ENCODE results near the gene DCAF8.

The DCAF8 gene

DNA sequence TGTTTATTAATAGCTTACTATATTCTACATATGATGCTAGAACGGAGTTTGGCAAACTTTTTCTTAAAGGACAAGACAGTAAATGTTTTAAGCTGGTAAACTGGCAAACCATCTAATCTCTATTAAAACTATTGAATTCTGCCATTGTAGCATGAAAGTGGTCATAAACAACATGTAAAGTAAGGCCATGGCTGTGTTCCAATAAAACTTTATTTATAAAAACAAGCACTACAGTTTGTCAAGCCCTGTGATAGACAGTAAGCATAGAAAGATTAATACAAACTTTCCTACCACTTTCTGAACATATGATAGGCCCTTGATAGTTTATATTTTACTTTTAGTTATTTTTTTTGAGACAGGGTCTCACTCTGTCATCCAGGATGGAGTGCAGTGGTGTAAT, 34.8 kb downstream of the DCAF8 start:
- H3K36me3 ChIP-seq (ENCODE audit: control insufficient read depth, insufficient read depth, low read length): peaks cover 69% of the 10 kb centered on the region

DNA sequence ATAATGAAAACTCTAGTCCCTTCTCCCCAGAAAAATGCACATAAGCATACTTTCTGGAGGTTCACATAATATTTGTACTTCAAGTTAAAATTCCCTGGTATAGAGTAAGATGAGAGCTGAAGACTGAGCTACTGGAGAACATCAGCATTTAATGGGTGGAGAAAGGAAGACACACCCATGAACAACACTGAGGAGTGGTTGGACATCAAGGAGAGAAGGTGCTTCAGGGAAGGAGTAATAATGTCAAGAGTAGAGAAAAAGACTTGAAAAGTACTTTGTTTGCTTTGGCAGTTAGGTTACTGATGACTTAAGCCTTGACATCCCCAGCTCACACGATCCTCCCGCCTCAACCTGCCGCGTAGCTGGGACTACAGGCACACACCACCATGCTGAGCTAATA, 35.3 kb downstream of the DCAF8 start:
- H3K27ac ChIP-seq (ENCODE audit: insufficient read depth, low read depth, low read length, poor library complexity, severe bottlenecking): no peak overlapping the region
- peaks cover 72% of the 10 kb centered on the region for H3K36me3 ChIP-seq (ENCODE audit: control insufficient read depth, insufficient read depth, low read length)
- no peak overlapping the region for H3K4me3 ChIP-seq (ENCODE audit: insufficient read depth, low read depth, low read length)
- WGBS, 2 experiments: 90 to 97% methylated on average over 4 of the region's 4 CpGs
- no peaks in the 10 kb centered on the region for H3K4me1 ChIP-seq (ENCODE audit: control insufficient read depth, insufficient read depth, low read length)
- no peaks in the 10 kb centered on the region for H3K9me3 ChIP-seq (ENCODE audit: control insufficient read depth, low read length)
- no peaks in the 10 kb centered on the region for H3K27me3 ChIP-seq (ENCODE audit: control insufficient read depth, insufficient read depth, low read length, poor library complexity, severe bottlenecking)

More for the DNA sequence above, 34.8 kb downstream of the DCAF8 start:
- Histone ChIP-seq H3K4me3 (ENCODE audit: insufficient read depth, low read depth, low read length) (no peak overlapping the region), H3K27me3 (ENCODE audit: control insufficient read depth, insufficient read depth, low read length, poor library complexity, severe bottlenecking) (no peaks in the 10 kb centered on the region), H3K27ac (ENCODE audit: insufficient read depth, low read depth, low read length, poor library complexity, severe bottlenecking) (no peak overlapping the region), H3K9me3 (ENCODE audit: control insufficient read depth, low read length) (no peaks in the 10 kb centered on the region), H3K4me1 (ENCODE audit: control insufficient read depth, insufficient read depth, low read length) (no peaks in the 10 kb centered on the region)
- WGBS, 2 experiments: 100% methylated on average over 1 of the region's 1 CpG; no CpG with 5 or more reads in 1 of the 2 experiments

DNA sequence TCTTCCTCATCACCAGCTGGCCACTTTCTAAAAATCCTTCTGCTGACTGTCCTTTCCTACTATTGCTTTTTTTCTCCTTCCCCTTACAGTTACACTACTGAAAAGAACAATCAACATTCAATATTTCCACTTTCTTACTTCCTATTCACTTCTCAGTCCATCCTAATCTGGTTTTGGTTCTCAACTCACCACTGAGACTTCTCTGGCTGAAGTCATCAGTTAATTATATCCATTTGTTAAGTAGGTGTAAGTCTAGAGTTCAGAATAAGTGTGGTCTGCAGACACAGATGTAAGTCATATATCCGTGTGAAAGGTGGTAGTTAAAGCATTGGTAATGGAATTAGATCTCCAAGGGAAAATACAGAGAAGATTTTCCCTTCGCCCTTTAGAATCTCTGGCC, 35.7 kb downstream of the DCAF8 start:
- H3K36me3 ChIP-seq (ENCODE audit: control insufficient read depth, insufficient read depth, low read length): peaks cover 68% of the 10 kb centered on the region
- no peak overlapping the region for H3K4me3 ChIP-seq (ENCODE audit: insufficient read depth, low read depth, low read length)
- no peaks in the 10 kb centered on the region for H3K9me3 ChIP-seq (ENCODE audit: control insufficient read depth, low read length)
- H3K27ac ChIP-seq (ENCODE audit: insufficient read depth, low read depth, low read length, poor library complexity, severe bottlenecking): no peak overlapping the region
- 91 to 97% methylated on average over 2 of the region's 2 CpGs for WGBS, 2 experiments
- no peaks in the 10 kb centered on the region for H3K4me1 ChIP-seq (ENCODE audit: control insufficient read depth, insufficient read depth, low read length)
- no peaks in the 10 kb centered on the region for H3K27me3 ChIP-seq (ENCODE audit: control insufficient read depth, insufficient read depth, low read length, poor library complexity, severe bottlenecking)

DNA sequence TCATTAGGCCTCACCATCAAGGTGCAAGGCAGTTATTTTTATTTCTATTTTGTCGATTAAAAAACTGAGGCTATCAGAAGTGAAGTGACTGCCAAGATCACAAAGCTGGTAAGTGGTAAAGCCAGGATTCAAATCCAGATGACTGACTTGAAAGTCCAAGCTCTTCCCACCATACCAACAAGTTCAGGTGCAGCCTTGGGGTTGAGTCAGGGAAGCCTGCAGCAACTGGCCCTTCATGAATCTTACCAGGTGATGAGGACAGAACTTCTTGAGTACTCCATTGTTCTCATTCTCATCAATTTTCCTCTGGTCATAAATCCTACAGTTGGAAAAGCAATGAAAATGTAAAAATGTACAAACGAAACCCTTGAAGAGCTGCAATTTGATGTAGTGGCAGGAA, 37.0 kb downstream of the DCAF8 start:
- H3K4me3 ChIP-seq (ENCODE audit: insufficient read depth, low read depth, low read length): no peak overlapping the region
- H3K27ac ChIP-seq (ENCODE audit: insufficient read depth, low read depth, low read length, poor library complexity, severe bottlenecking): no peak overlapping the region
- H3K27me3 ChIP-seq (ENCODE audit: control insufficient read depth, insufficient read depth, low read length, poor library complexity, severe bottlenecking): no peaks in the 10 kb centered on the region
- no peaks in the 10 kb centered on the region for H3K9me3 ChIP-seq (ENCODE audit: control insufficient read depth, low read length)
- H3K4me1 ChIP-seq (ENCODE audit: control insufficient read depth, insufficient read depth, low read length): no peaks in the 10 kb centered on the region
- 89 to 100% methylated on average over 2 of the region's 2 CpGs for WGBS, 2 experiments
- peaks cover 62% of the 10 kb centered on the region for H3K36me3 ChIP-seq (ENCODE audit: control insufficient read depth, insufficient read depth, low read length)

DNA sequence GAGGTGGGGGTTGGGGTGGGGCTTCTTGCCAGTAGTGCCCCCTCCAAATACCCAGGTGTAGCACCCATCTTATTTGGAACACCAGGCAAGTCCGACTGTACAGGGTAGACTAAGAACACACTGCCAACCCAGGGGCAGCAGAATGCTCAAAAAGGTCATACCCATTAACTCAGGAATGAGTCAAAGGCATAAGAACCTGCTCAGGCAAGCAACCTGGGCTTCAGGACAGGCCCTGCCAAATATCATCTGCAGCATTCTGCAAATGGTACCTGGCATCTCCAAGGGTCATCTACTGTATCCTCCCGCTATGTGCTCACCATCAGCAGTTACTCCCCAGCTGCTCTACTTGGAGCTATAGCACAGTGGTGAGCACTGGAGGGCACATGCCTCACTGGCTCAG, 37.7 kb downstream of the DCAF8 start:
- Histone ChIP-seq H3K4me1 (ENCODE audit: control insufficient read depth, insufficient read depth, low read length) (no peaks in the 10 kb centered on the region), H3K27me3 (ENCODE audit: control insufficient read depth, insufficient read depth, low read length, poor library complexity, severe bottlenecking) (no peaks in the 10 kb centered on the region), H3K9me3 (ENCODE audit: control insufficient read depth, low read length) (no peaks in the 10 kb centered on the region), H3K27ac (ENCODE audit: insufficient read depth, low read depth, low read length, poor library complexity, severe bottlenecking) (no peak overlapping the region), H3K4me3 (ENCODE audit: insufficient read depth, low read depth, low read length) (no peak overlapping the region), H3K36me3 (ENCODE audit: control insufficient read depth, insufficient read depth, low read length) (peaks cover 59% of the 10 kb centered on the region)
- WGBS, 2 experiments: 96 to 97% methylated on average over 2 of the region's 2 CpGs

DNA sequence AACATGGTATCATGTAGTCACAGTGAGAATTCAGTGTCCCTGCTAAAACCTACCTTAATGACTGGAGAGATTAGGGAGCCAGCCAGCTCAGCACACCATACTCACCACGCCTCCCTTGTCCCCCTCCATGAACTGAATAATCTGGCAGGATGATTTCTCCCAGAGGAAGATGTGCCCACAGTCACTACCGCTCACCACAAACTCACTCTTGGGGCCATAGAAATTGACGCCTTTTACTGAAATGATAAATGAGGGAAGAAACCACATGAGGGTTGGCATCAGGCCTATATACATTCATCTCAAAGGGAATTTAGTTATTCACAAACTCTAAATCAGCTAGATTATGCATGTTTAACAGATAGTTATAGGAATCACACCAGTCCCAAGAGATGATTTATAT, 39.8 kb downstream of the DCAF8 start:
- Histone ChIP-seq H3K27ac (ENCODE audit: insufficient read depth, low read depth, low read length, poor library complexity, severe bottlenecking) (no peak overlapping the region), H3K4me3 (ENCODE audit: insufficient read depth, low read depth, low read length) (no peak overlapping the region), H3K36me3 (ENCODE audit: control insufficient read depth, insufficient read depth, low read length) (peaks cover 54% of the 10 kb centered on the region), H3K4me1 (ENCODE audit: control insufficient read depth, insufficient read depth, low read length) (no peaks in the 10 kb centered on the region), H3K27me3 (ENCODE audit: control insufficient read depth, insufficient read depth, low read length, poor library complexity, severe bottlenecking) (no peaks in the 10 kb centered on the region), H3K9me3 (ENCODE audit: control insufficient read depth, low read length) (no peaks in the 10 kb centered on the region)
- 95% methylated on average over 3 of the region's 3 CpGs for WGBS, 2 experiments

DNA sequence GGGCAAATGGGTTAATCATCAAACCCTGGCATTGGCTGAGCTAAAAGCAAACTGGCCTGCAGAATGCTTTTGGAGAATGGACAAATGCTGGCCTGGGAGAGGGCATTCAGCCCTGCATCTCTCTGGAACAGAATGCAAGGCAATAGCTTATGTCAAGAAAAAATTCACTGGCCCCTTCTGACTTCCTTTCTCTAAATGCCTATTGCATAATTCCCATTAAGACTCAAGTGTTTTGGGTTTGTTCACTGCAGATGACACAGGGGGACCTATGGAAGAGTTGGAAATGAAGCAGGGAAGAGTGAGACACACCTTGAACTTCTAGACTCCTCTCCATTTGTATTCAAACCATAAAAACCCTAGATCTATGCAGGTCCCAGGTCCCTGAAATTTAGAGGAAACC, 41.3 kb downstream of the DCAF8 start:
- no peak overlapping the region for H3K27ac ChIP-seq (ENCODE audit: insufficient read depth, low read depth, low read length, poor library complexity, severe bottlenecking)
- H3K27me3 ChIP-seq (ENCODE audit: control insufficient read depth, insufficient read depth, low read length, poor library complexity, severe bottlenecking): no peaks in the 10 kb centered on the region
- no peaks in the 10 kb centered on the region for H3K9me3 ChIP-seq (ENCODE audit: control insufficient read depth, low read length)
- peaks cover 59% of the 10 kb centered on the region for H3K36me3 ChIP-seq (ENCODE audit: control insufficient read depth, insufficient read depth, low read length)
- H3K4me3 ChIP-seq (ENCODE audit: insufficient read depth, low read depth, low read length): no peak overlapping the region
- no peaks in the 10 kb centered on the region for H3K4me1 ChIP-seq (ENCODE audit: control insufficient read depth, insufficient read depth, low read length)

DNA sequence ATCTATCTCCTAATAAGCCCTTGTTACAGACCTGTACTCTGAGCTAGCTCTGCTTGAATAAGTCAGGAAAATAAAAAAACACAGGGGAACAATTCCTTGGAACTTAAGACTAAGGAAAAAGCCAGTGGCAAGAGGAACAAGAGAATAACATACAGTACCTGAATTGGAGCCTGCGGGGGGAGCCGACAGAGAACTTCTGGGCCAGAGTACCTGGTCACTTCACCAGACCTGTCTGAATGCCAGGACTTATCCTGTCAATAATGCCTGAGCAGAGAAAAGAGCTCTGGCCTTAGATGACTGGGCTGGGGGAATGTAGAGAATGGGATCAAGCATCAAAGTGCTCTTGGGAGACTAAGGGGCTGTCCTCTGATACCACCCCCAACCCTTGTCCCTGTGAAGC, 42.0 kb downstream of the DCAF8 start:
- 82 to 93% methylated on average over 2 of the region's 2 CpGs for WGBS, 2 experiments
- Histone ChIP-seq H3K4me3 (ENCODE audit: insufficient read depth, low read depth, low read length) (no peak overlapping the region), H3K9me3 (ENCODE audit: control insufficient read depth, low read length) (no peaks in the 10 kb centered on the region), H3K27me3 (ENCODE audit: control insufficient read depth, insufficient read depth, low read length, poor library complexity, severe bottlenecking) (no peaks in the 10 kb centered on the region), H3K4me1 (ENCODE audit: control insufficient read depth, insufficient read depth, low read length) (no peaks in the 10 kb centered on the region), H3K36me3 (ENCODE audit: control insufficient read depth, insufficient read depth, low read length) (peaks cover 53% of the 10 kb centered on the region), H3K27ac (ENCODE audit: insufficient read depth, low read depth, low read length, poor library complexity, severe bottlenecking) (no peak overlapping the region)

DNA sequence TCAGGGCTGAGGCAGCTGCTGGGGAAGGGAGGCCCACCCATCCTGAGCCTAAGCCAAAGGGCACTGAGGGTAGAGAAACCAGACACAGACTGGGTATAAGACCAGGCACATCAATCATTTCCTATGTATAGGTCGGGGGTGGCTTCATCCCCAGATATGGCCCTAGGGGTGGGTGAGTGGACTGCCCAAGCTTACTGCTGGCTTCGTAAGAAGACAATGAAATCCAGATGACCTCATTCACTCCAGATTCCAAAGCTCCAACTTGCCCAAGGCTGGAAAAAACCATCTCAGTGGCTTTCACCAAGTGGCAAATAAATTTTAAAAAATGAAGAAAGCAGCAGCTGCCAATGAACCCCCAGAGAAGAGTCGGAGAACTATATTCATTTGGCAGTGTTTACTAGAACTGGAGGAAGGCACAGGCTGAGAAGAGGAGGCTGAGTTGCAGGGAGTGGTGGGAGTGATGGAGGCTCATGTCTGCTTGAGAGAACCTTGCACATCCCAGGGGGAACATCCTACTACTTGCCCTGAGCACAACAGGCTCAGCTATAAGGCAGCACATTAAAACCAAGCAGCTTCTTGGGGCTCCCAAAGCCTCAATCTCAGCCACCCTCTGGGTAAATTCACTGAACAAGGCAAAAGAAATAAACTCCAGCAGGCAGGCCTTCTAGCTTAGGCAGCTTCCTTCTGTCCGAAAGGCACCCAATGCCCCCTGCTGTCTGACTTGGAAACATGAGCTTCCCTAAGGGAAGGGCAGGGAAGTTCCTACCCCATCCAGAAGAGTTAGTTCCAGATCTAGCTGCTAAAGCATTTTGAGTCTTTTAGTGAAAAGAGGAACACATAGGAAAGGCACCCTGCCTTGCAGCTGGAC, 43.1 kb downstream of the DCAF8 start:
- peaks cover 52% of the 10 kb centered on the region for H3K36me3 ChIP-seq (ENCODE audit: control insufficient read depth, insufficient read depth, low read length)
- no peaks in the 10 kb centered on the region for H3K9me3 ChIP-seq (ENCODE audit: control insufficient read depth, low read length)
- WGBS, 2 experiments: 76 to 80% methylated on average over 4 of the region's 4 CpGs
- no peaks in the 10 kb centered on the region for H3K27me3 ChIP-seq (ENCODE audit: control insufficient read depth, insufficient read depth, low read length, poor library complexity, severe bottlenecking)
- H3K4me3 ChIP-seq (ENCODE audit: insufficient read depth, low read depth, low read length): no peak overlapping the region
- H3K4me1 ChIP-seq (ENCODE audit: control insufficient read depth, insufficient read depth, low read length): no peaks in the 10 kb centered on the region
- no peak overlapping the region for H3K27ac ChIP-seq (ENCODE audit: insufficient read depth, low read depth, low read length, poor library complexity, severe bottlenecking)

DNA sequence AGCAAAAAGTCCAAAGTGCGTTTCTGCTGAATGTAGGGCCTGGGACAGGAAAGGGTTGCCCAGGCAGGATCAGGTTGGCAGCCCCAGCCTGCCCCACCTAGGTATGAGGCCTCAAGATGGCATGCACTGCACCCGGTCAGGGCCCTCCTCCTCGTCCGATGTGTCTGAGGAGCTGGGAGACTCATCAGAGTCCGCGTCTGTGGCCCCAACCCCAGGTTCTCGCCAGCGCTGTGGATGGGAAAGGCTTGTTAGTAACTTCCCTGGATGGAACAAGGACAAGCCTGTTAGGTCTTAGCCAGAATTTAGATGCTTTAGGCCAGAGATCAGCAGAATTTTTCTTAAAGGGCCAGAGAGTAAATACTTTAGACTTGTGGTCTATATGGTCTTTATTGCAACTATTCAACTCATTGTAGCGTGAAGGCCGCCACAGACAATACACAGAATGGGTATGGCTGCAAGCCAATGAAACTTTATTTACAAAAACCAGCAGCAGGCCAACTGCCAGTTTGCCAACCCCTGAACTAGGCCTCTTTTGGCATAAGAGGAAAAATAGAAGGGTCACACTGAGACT, 44.8 kb downstream of the DCAF8 start:
- WGBS, 2 experiments: 94 to 96% methylated on average over 10 of the region's 10 CpGs
- H3K27ac ChIP-seq (ENCODE audit: insufficient read depth, low read depth, low read length, poor library complexity, severe bottlenecking): no peak overlapping the region
- H3K36me3 ChIP-seq (ENCODE audit: control insufficient read depth, insufficient read depth, low read length): peaks cover 54% of the 10 kb centered on the region
- H3K4me3 ChIP-seq (ENCODE audit: insufficient read depth, low read depth, low read length): no peak overlapping the region
- H3K4me1 ChIP-seq (ENCODE audit: control insufficient read depth, insufficient read depth, low read length): no peaks in the 10 kb centered on the region
- H3K27me3 ChIP-seq (ENCODE audit: control insufficient read depth, insufficient read depth, low read length, poor library complexity, severe bottlenecking): no peaks in the 10 kb centered on the region
- H3K9me3 ChIP-seq (ENCODE audit: control insufficient read depth, low read length): no peaks in the 10 kb centered on the region
